Measurements from ENCODE around the gene UNC5A. TPM values are rescaled to one million over a fixed set of nuclear protein-coding genes. Genes with fewer than 3 reads are reported as not detected.

The UNC5A gene
- total RNA-seq, 1 experiment from 2014 or later = 3.1 TPM

- H3K9me2 ChIP-seq (ENCODE audit: insufficient read depth) = no peaks in the 10 kb centered on the region
- H3K9me3 ChIP-seq (ENCODE audit: insufficient read depth, low read depth) = no peaks in the 10 kb centered on the region
- ChIA-PET CTCF (interaction anchor here (1.8 kb wide), 1 partner anchor 255 kb away, joined by 19 read pairs; no protein-coding TSS in a partner anchor), POLR2A (ENCODE audit: unreplicated experiment) (interaction anchor here (0.7 kb wide), 1 partner anchor 104 kb away, joined by 9 read pairs; no protein-coding TSS in a partner anchor)
- DNase-seq = no peak
- H3K79me2 ChIP-seq (ENCODE audit: low read depth) = no peaks in the 10 kb centered on the region
- BruUV-seq (replicated peaks) = no TSS peak
- intact Hi-C loops (cut with micrococcal nuclease; ENCODE audit: unreplicated experiment) = no loop called here
- 0 out of 2 replicates have a peak overlapping the region, but pooled peaks have one; percentile 30 for H3K27ac ChIP-seq
- no peaks in the 10 kb centered on the region for H3K27me3 ChIP-seq (ENCODE audit: insufficient read depth, low read depth)
- H4K20me1 ChIP-seq (ENCODE audit: insufficient read depth) = peaks cover 7% of the 10 kb centered on the region
- no peak overlapping the region for H2AFZ ChIP-seq
- 0 out of 2 replicates have a peak, but pooled peaks cover 5% of the 10 kb centered on the region for H3F3A ChIP-seq (ENCODE audit: insufficient read depth, low read depth)
- no peaks in the 10 kb centered on the region; the same call in 1 of the 2 replicates for H3K36me3 ChIP-seq (ENCODE audit: low read depth)
- no peak for TF ChIP-seq CTCF (conservative IDR thresholded peaks at IDR 0.05)
- no peak for TF ChIP-seq EZH2 (IDR thresholded peaks at IDR 0.05; ENCODE audit: low read depth)
- no peak overlapping the region for H3K4me2 ChIP-seq
- H3K4me1 ChIP-seq (replicated peaks; ENCODE audit: insufficient read depth) = peaks cover 13% of the 10 kb centered on the region
- no peak overlapping the region for H3K4me3 ChIP-seq
Observed at GRCh38 chr5:176915906-176916305, 105.5 kb downstream of the UNC5A start.

- H3F3A ChIP-seq (ENCODE audit: insufficient read depth, low read depth) = 0 out of 2 replicates have a peak, but pooled peaks cover 5% of the 10 kb centered on the region
- no peaks in the 10 kb centered on the region for H3K9me2 ChIP-seq (ENCODE audit: insufficient read depth)
- H3K9me3 ChIP-seq (ENCODE audit: insufficient read depth, low read depth) = no peaks in the 10 kb centered on the region
- H4K20me1 ChIP-seq (ENCODE audit: insufficient read depth) = peaks cover 7% of the 10 kb centered on the region
- BruUV-seq (replicated peaks) = no TSS peak
- intact Hi-C loops (cut with micrococcal nuclease; ENCODE audit: unreplicated experiment) = no loop called here
- H3K4me2 ChIP-seq = no peak overlapping the region
- 0 out of 2 replicates have a peak overlapping the region, but pooled peaks have one; percentile 30 for H3K27ac ChIP-seq
- ChIA-PET POLR2A (ENCODE audit: unreplicated experiment) (interaction anchor here (0.7 kb wide), 1 partner anchor 103 kb away, joined by 9 read pairs; no protein-coding TSS in a partner anchor), CTCF (interaction anchor here (1.8 kb wide), 1 partner anchor 256 kb away, joined by 19 read pairs; no protein-coding TSS in a partner anchor)
- peaks cover 13% of the 10 kb centered on the region for H3K4me1 ChIP-seq (replicated peaks; ENCODE audit: insufficient read depth)
- no peak overlapping the region for H3K4me3 ChIP-seq
- H2AFZ ChIP-seq = no peak overlapping the region
- H3K36me3 ChIP-seq (ENCODE audit: low read depth) = no peaks in the 10 kb centered on the region; the same call in 1 of the 2 replicates
- no peak for TF ChIP-seq CTCF (conservative IDR thresholded peaks at IDR 0.05)
- no peak for TF ChIP-seq EZH2 (IDR thresholded peaks at IDR 0.05; ENCODE audit: low read depth)
- no peaks in the 10 kb centered on the region for H3K79me2 ChIP-seq (ENCODE audit: low read depth)
- peak; percentile 18 to 37 for DNase-seq
- H3K27me3 ChIP-seq (ENCODE audit: insufficient read depth, low read depth) = no peaks in the 10 kb centered on the region
Observed at GRCh38 chr5:176916337-176916736, 106.0 kb downstream of the UNC5A start.

- no peaks in the 10 kb centered on the region for H3K9me2 ChIP-seq (ENCODE audit: insufficient read depth)
- H3K27me3 ChIP-seq (ENCODE audit: insufficient read depth, low read depth) = no peaks in the 10 kb centered on the region
- H2AFZ ChIP-seq = no peak overlapping the region
- H4K20me1 ChIP-seq (ENCODE audit: insufficient read depth) = no peaks in the 10 kb centered on the region; the same call in none of the 2 replicates
- no peak overlapping the region for H3K4me2 ChIP-seq
- BruUV-seq (replicated peaks) = no TSS peak
- intact Hi-C loops (cut with micrococcal nuclease; ENCODE audit: unreplicated experiment) = no loop called here
- no peaks in the 10 kb centered on the region for H3K9me3 ChIP-seq (ENCODE audit: insufficient read depth, low read depth)
- TF ChIP-seq CTCF (conservative IDR thresholded peaks at IDR 0.05) (no peak), EZH2 (IDR thresholded peaks at IDR 0.05; ENCODE audit: low read depth) (no peak)
- DNase-seq = no peak
- peaks cover 13% of the 10 kb centered on the region for H3K4me1 ChIP-seq (replicated peaks; ENCODE audit: insufficient read depth)
- H3K27ac ChIP-seq = no peak overlapping the region
- H3K4me3 ChIP-seq = no peak overlapping the region
- no peaks in the 10 kb centered on the region for H3K79me2 ChIP-seq (ENCODE audit: low read depth)
- H3K36me3 ChIP-seq (ENCODE audit: low read depth) = no peaks in the 10 kb centered on the region
- POLR2A ChIA-PET (ENCODE audit: unreplicated experiment) = no interaction called here
- H3F3A ChIP-seq (ENCODE audit: insufficient read depth, low read depth) = no peaks in the 10 kb centered on the region
- CTCF ChIA-PET = no interaction called here
Observed at GRCh38 chr5:176918613-176919012, 108.3 kb downstream of the UNC5A start.

Measured in PC-9 (cell line).